ENCODE measurements around the gene RPL31.

GRCh38 chr2:101012706-101013181, 10.7 kb downstream of the RPL31 start:
- peak in 1 of 4 donors; percentile 12 for TF ChIP-seq POLR2AphosphoS5 (IDR thresholded peaks at IDR 0.05)
- TF ChIP-seq POLR2A (IDR thresholded peaks at IDR 0.05) = no peak
- peak; percentile 62 to 81 (median 71) for TF ChIP-seq CTCF (IDR thresholded peaks at IDR 0.05)
- no peak for TF ChIP-seq EP300 (IDR thresholded peaks at IDR 0.05)

All from sigmoid colon (tissue), 4 donors.